Germinal center (tissue), 1 donor: ENCODE measurements around the gene GNB1L.
A peak's percentile ranks its signal among the peaks of the same experiment; 100 is the strongest.
"Not testable (repeated sequence)": the region's sequence is repeated elsewhere in the genome, so short reads cannot be mapped to it uniquely, and the experiment has no call there.

Source experiments
- DNase-seq: peaks from one replicate; pipeline ENCODE4 v3.0.0; 2012; ENCODE audit warnings: mixed read lengths, low spot score

GNB1L gene

GRCh38 chr22:19843857-19844376 lies 10.8 kb downstream of the GNB1L start:
- no peak for DNase-seq

GRCh38 chr22:19843107-19843856 lies 11.4 kb downstream of the GNB1L start:
- no peak for DNase-seq

- no peak for DNase-seq
Observed at GRCh38 chr22:19842393-19843106, 12.1 kb downstream of the GNB1L start.

- DNase-seq = peak; percentile 36
Observed at GRCh38 chr22:19841641-19842392, 12.9 kb downstream of the GNB1L start.

GRCh38 chr22:19840955-19841640 lies 13.6 kb downstream of the GNB1L start:
- DNase-seq = no peak

GRCh38 chr22:19840059-19840458 lies 14.6 kb downstream of the GNB1L start:
- no peak for DNase-seq

- DNase-seq = no peak
Observed at GRCh38 chr22:19837915-19838314, 16.8 kb downstream of the GNB1L start.

DNA sequence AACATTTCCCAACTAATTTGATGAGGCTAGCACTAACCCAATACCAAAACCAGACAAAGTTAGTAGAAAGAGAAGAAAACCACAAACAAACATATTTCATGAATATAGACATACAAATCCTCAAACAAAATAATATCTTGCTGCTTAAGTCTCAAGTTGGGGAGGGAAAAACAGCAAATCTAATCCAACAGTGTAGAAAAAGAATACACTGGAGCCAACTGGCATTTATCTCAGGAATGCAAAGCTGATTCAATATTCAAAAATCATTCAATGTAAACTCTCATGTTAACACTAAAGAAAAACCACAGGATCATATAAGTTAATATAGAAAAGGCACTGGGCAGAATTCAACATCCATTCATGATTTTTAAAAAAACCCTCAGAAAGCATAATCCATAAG lies 18.2 kb downstream of the GNB1L start:
- no peak for DNase-seq

- DNase-seq = no peak
Observed at GRCh38 chr22:19834599-19834998, 20.1 kb downstream of the GNB1L start.

GRCh38 chr22:19833327-19833726 lies 21.3 kb downstream of the GNB1L start:
- not testable (repeated sequence) for DNase-seq

DNA sequence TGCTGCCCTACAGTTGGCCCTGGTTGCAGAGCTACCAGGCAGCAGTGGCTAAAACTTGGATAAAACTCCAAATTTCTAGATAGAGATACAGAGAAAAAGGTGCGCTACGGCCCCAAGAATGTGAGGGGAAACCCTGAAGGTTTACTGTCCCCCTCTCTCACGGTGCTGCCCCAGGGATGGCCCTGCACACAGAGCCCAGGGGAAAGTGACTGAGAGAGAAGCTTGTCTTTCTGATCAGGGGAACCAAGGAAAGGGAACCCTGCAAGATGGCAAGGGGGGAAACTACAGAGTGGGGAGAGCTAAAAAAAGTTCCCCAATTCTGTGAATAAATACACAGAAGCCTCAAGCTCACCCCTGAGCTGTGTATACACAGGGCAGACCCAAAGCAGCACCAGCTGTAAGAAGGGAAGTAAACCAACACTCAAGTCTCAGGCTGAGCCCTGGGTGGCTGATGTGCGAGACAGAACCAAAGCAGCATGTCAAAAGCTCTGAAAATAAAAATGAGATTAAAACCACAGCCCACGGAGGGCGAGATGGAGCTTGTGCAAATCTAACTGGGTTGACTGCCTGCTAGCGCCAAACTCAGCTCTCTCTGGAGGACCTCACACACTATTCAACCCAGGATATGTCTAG lies 22.1 kb downstream of the GNB1L start:
- peak; percentile 33 for DNase-seq

DNA sequence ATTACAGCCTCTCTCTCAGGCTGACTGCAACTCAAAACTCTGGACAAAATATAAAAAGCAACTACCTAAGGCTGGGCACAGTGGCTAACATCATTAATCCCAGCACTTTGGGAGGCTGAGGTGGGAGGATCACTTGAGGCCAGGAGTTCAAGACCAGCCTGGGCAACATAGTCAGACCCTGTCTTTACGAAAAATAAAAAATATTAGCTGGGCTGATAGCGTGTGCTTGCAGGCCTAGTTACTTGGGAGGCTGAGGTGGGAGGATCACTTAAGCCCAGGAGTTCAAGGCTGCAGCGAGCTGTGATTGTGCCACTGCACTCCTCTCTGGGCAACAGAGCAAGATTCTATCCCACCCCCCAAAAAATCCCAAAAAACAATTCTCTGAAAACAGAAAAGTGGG lies 22.7 kb downstream of the GNB1L start:
- DNase-seq = not testable (repeated sequence)

- no peak for DNase-seq
Observed at GRCh38 chr22:19831016-19831415, 23.7 kb downstream of the GNB1L start.

GRCh38 chr22:19828035-19828401 lies 26.7 kb downstream of the GNB1L start:
- DNase-seq = no peak

GRCh38 chr22:19827341-19828034 lies 27.2 kb downstream of the GNB1L start:
- DNase-seq = no peak

GRCh38 chr22:19826619-19826950 lies 28.1 kb downstream of the GNB1L start:
- DNase-seq = no peak

GRCh38 chr22:19825904-19826618 lies 28.6 kb downstream of the GNB1L start:
- no peak for DNase-seq

DNA sequence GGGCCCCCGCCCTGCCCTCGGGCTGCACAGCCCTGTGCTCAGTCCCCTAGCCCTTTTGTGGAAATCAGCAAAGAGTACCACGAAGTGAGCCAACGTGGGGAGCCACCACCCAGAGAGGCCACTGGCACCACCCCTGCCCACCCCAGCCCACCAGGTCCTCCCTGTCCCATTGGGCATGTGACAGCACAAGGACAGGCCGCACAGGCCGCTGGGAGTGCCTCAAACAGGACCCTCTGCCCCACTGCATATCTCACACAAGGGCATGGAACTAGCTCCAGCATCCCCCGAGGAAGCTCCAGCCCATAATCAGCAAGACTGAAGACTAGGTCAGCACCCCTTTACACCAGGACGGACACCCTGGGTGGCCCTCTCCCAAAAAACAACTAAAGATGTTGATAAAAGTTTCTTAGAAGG lies 29.7 kb downstream of the GNB1L start:
- no peak for DNase-seq

GRCh38 chr22:19824212-19824925 lies 30.3 kb downstream of the GNB1L start:
- no peak for DNase-seq

GRCh38 chr22:19823902-19824211 lies 30.8 kb downstream of the GNB1L start:
- no peak for DNase-seq
